Upper lobe of left lung (tissue), 4 donors: Measurements from ENCODE around the gene SLC26A9.

Experiments
- CTCF ChIP-seq, 6 experiments: fragments of 450-650 bp in 4 of 6; fragments of 200-600 bp in 2 of 6; sonication (generic) in 2 of 6; IDR thresholded peaks; one replicate each; pipeline ENCODE4 v1.5.1; 2016 to 2019; ENCODE audit warnings: antibody characterized with exemption in 6 of 6
- EP300 ChIP-seq, 4 donors: sonication (generic); formaldehyde crosslinking; IDR thresholded peaks; one replicate each; pipeline ENCODE4 v1.5.1; 2017; ENCODE audit warnings: antibody characterized with exemption in 4 of 4, control low read depth in 2 of 4
- POLR2A ChIP-seq, 4 donors: fragments of 450-650 bp; IDR thresholded peaks; one replicate each; pipeline ENCODE4 v1.5.1; 2016 to 2017; ENCODE audit warnings: antibody characterized with exemption in 4 of 4, mild to moderate bottlenecking in 2 of 4
- POLR2AphosphoS5 ChIP-seq, 2 donors: sonication (generic); formaldehyde crosslinking; IDR thresholded peaks; one replicate each; pipeline ENCODE4 v1.5.1; 2017; ENCODE audit warnings: antibody characterized with exemption in 2 of 2

- TF ChIP-seq POLR2A (IDR thresholded peaks at IDR 0.05) (no peak), POLR2AphosphoS5 (IDR thresholded peaks at IDR 0.05) (no peak), CTCF (IDR thresholded peaks at IDR 0.05) (no peak), EP300 (IDR thresholded peaks at IDR 0.05) (no peak)
These were observed 37.1 kb upstream of the SLC26A9 start for GRCh38 chr1:205980237-205980870.
